GM18519 (cell line): ENCODE results near the gene CDON.

Source experiments
- ATAC-seq: cut with Tn5 transposase; IDR thresholded peaks from one replicate; pipeline ENCODE4 v1.9.1; 2021; ENCODE audit warnings: mild to moderate bottlenecking, moderate library complexity; ENCODE audit not compliant: unreplicated experiment, low FRiP score

CDON gene

DNA sequence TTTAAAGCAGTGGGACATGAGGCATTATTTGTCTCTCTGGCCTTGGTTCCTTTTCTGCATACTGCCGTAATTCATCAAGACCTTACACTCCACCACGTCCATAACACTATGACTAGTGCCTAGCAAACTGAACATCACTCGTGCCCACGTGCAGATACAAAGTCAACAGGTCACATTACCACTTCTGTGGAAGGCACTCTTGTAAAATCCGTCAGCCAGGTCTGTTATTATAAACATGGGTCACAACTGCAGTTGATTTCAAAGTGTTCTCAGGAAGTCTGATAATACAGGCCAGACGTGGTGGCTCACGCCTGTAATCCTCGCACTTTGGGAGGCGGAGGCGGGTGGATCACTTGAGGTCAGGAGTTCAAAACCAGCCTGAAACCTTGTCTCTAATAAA lies 102.7 kb downstream of the CDON start:
- no peak for ATAC-seq

DNA sequence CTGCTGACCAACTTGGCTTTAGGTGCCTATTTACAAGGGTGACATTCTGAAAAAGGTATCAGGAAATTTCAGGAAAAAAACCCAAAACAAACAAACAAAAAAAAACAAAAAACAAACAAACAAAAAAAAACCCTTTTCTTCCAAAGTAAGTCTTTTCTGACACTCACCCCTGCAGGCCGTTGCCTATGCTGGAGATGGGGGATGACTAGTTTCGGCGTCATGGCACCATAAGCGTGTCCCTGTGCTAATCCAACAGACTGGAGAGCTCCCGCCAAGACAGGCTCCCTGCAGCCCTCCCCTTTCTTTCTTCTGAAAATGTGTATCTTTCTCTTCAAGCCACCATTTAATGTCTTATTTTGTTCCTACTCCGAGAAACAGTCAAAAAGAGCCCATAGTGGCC lies 103.2 kb downstream of the CDON start:
- ATAC-seq: no peak

DNA sequence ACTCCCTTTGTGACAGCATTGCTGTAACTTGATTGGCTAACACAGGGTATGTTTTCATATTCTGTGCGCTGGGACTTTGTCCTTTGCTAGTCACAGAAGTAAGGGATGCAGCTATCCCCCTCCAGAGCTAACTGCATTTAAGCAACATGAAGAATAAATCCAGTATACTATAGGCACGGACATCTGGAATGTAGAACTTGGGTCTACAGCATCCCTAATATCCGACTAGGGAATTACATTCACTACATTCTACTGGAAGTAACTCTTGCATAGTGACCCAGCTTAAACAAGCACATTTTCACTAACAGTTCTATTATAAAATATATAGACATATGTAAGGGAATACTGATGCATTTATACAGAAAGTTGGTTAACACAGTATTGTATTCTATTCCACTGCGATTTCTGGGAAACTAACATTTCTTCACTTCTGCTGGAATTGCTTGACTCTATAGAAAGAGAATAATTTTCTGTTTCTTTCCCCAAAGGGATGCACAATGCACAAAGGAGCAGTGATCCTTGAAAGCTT lies 103.7 kb downstream of the CDON start:
- ATAC-seq: no peak

DNA sequence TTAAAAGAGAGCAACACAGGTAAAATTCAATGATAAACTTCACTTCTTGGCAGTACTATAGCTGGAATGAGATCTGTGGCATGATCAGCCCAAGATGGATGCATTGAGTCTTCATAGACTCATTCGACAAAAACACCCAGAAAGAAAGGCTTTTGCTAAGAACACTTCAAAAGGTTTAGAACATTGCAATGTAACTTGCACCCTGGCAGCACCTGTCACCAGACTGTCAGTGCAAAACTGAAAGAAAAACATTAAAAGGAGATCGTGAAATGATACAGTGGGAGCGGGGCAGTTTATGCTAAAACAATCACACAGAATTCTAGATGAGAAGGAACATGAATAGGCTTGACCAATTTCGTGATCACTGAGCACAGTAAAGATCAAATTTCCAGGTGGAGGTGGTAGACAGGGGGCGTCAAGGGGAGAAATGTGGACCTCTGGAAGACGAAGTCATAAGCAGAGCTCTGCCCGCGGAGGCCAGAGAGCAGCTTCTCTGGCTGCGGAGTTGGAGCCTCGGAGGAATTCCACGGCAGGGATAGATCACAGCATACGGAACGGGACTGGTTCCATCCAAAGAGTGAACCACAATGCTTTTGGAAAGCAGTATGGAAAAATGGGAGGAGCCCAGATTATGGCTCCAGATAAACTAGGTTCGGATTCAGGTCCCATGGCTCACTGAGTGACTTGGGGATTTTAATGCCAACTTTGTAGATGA lies 104.9 kb downstream of the CDON start:
- ATAC-seq: no peak

DNA sequence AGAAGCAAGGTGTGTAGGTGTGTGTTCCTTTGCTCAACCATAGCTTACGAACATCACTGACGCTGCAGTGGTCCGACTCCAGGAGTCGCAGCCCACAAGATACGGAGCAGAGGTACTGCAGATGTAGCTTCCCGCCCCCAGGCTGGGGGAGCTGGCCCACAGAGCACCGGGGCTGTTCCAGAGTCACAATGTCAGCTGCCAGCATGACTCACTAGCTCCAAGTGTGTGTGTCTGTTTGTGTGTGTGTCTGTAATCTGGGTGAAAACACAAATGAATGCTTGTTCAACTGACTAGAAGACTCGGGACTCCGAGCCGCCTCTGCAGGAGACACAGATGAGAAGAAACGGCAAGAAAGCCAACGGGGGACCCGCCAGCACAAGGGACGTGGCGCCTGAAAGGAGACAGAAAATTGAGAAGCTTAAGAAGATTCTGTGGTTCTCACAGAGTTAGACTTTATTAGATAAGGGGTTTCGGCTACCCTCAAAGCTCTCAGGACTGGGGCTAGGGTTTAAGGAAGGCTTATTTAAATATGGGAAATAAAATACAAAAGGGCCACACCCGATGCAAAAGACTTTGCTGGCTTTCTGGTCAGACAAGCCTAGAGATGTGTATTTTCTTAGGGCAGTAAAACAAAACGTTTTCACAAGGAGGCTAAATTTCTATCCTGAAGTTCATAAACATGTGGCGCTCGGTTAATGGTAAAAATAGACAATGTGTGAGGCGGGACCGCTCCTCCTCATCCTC lies 106.1 kb downstream of the CDON start:
- no peak for ATAC-seq

DNA sequence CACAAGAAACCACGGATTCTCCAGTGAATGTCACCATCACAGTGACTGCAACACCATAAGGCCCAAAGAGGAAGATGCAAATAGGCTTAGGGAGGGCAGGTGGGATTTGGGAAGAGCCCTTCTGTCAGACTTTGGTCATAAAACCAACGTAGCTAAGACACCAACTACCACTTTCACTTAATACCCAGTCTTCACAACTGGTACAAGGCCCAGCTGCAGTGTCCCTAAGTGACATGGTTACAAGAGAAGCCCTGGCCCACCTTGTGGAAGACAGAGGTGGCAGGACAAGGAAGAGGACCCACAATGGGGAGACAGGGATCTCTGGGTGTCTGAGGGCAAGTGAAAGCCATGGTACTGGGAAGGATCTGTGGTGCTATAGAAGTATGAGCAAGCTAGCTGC lies 106.8 kb downstream of the CDON start:
- ATAC-seq: no peak

DNA sequence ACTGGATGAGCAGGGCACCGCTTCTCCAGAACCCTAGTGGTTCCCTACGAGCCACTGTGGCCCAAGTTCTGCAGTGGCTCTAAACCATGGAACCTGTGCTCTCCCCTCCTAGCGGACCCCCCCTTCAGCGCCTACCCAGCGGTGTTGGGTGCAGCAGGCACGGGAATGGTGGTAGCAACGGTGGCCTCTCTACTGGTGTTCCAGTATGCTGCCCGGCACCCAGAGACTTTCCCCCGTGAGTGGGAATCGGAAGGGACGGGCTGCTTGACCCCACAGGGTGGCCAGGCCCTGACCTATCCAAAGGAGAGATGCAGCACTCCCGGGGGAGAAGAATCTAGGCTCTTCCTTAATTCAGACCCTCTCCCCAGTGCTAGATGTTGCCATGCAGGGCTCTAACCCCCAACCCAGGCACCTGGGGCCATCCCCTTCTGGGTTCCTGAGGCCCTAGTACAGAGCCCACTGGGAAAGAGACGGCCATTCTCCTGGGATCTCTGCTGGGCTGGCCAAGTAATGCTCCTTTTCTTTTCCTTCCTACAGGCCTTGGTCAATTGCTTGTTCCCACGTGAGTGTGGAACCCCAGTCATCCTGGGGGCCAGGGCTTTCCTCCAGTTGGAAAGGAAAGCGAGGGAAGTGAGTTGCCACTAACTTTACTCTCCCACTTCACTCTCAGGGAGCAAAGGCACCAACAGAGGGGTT lies 107.6 kb downstream of the CDON start:
- ATAC-seq: no peak

DNA sequence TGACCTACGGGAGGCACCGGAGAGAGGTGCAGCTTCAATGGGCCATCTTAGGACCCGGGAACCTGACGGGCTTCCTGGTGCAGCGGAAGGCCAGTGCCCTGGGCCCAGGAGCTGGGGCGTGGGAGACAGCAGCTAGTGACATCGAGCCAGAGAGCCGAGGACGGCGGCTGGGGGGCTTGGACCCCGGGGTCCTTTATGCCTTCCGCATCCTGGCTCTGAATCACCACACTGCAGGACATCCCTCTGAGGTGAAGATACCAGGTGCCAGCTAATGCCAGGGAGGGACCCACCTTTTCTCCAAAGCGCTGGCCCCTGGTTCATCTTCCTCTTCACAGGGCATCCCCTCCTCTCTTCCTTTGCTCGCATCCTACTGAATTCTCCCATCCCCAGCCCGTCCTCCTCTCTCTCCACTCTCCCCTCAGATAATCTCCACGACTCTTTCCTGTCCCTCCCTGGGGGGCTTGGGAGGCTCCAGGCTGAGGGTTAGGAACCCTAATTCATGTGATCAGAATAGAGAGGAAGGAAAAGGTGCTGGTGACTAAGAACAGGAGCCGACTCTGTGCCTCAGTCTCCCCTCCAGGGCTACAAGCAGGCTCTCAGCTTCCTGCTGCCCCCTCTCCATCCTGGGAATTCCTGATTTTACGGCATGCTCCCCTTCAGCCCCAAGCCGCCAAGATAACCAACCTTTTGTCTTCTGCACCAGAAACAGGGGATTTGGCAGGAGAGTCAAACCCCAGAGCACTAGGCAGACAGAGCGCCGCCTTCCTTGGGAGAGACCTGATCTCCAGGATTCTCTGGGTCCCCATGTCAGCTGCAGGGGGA lies 108.3 kb downstream of the CDON start:
- ATAC-seq: no peak

DNA sequence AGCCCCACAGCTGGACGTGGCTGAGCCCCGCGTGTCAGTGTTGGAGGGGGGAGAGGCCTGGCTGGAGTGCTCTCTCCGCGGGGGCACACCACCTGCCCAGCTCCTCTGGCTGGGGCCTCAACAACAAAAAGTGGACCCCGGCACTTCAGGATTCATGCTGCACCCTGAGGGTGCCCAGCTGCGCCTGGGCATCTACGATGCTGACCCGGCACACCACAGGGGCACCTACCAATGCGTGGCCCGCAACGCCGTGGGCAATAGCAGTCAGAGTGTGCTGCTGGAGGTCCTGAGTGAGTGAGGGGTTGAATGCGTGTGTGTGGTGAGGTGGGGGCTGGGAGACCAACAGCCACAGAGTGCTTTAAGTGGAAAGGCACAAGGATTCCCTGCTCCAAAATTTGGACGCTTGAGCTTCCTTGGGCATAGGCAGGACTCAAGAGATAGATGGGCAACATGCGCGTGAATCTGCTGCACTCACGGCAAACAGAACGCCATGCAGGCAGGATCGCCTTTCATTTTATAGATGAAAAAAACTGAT lies 109.2 kb downstream of the CDON start:
- ATAC-seq: no peak

DNA sequence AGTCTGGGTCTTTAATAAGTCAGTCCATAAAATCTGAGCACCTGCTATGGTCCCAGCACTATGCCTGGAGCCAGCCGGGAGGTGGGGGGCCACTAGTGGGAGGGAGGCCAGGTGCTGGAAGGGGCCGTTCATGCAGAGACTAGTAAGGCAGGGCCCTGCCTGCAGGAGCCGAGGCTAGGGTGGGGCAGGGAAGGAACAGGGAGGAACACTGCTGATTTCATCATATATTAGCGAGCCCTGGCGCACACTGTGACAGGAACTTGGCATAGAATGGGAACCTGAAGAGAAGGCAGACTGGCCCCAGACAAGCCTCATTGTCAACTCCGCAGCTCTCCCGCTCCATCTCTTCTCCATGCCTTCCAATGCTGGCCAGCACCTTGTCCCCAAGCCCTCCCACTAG lies 109.7 kb downstream of the CDON start:
- no peak for ATAC-seq

DNA sequence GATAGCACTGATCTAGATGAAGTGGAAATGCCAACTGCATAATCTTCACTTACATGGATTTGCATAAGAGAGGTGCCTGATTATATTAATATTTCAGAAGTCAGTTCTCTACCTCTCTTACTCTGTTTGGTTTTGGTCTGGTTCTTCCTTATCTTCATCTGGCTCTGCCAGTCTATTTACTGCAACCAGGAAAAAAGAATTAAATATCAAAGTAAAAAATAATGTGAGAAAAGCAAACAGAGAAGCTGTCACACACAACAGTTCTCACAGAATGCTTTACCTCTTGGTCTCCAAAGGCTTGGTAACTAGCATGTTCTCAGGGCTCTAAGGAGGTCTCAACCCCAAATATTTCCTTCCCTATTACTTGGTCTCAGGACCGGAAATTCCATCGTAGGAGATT lies 110.1 kb downstream of the CDON start:
- ATAC-seq: no peak

DNA sequence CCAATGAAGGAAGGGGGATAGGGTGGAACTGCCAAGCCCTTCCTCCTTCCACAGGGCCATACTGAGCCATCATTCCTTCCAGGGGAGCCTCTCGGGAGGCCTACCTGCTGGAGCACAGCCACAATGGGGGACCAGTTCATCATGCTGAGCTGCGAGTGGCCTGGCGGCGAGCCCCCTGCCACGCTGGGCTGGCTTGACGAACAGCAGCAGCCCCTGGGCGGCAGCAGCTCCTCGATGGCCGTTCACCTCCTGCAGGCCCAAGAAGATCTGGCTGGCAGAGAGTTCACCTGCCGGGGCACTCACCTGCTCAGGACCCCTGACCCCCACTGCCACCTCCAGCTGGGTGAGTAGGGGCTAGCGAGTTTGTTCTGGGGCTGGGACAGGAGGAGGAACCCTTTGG lies 110.9 kb downstream of the CDON start:
- ATAC-seq: no peak

DNA sequence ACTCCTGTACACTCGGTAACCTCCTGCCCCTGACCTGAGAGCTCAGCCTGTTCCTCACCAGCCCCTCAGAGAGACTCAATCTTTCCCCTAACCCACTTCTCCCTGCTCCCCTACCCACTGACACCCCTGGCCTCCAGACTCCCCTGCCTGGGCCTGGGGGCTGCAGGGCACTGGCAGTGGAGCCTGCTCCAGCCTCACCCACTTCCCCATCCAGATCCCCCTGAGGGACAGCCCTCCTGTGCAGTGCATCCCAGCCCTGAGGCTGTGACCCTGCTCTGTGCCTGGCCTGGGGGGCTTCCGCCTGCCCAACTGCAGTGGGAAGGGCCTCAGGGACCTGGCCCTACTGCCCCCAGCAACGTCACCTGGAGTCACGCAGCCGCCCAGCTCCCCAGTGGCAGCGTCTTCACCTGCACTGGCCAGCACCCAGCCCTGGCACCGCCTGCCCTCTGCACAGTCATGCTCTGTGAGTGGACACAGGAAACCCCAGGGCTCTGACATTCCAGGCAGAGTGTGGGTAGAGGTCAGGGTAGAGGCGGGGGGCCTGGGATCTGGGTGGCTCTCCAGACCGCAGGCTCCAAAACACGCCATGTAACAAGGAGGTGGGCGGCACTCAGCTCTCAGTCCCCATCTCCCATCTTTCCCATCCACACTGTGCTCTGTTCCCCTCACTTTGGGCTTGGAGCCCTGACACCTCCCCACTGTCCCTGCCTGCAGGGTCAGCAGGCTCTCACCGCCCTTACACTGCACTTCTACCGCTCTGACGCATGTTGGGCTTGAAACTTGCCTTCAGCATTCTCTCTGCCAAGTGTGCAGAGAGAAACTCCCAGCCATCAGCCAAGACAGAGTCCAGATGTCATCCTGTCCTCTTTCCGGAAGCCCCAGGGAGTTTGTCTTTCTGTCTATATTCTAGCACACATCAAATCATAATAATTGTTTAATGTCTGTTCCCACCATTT lies 111.7 kb downstream of the CDON start:
- no peak for ATAC-seq

DNA sequence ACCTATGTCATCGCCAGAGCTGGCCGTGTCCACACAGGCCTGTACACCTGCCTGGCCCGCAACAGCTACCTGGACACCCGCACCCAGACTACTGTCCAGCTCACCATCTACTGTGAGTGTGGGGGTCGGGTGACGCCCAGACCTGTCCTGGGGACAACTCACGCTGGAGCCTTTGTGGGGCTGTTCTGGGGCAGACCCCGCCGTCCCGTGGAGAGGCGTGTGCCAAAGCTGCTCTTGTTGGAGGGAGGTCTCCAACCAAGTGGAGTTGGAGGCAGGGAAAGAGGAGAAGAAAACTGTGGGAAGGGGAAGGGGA lies 112.5 kb downstream of the CDON start:
- ATAC-seq: no peak

DNA sequence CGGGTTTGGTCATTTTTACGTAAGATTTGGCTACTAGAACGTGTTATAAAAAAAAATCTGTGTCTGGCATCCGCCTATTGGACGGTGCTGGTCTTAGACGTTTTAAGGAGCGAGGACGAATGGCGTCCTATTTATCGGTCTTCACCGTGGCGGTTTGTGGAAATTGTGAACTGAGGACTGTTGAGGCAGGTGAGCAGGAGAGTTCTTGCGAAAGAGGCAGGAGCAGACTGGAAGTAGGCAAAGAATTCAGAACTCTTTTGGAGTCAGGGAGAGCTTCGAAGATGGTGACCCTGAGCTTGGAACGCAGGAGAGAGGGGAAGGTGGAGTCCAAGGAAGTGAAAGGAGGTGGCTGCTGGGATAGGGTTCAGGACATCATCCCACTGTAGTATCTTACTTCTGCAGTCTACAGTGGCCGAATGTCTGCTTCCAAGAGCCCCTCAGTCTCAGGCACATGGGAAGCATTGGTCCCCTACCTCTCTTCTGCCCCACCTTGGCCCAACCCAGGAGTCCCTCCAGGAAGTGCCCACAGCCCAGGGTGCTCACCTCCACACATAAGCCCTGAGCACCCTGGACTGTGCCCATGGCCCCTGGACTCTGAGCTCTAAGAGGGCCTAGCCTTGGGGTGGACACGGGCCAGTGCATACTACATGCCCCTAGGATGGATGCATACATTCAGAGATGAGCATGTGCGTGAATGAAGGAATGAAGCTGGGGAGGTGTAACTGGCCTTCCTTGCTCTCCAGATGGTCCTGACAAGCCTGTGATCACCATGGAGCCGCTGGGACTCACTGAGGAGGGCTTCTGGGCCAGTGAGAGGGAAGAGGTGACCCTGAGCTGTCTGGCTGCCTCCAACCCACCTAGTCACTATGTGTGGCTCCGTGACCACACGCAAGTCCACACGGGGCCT lies 113.1 kb downstream of the CDON start:
- no peak for ATAC-seq

DNA sequence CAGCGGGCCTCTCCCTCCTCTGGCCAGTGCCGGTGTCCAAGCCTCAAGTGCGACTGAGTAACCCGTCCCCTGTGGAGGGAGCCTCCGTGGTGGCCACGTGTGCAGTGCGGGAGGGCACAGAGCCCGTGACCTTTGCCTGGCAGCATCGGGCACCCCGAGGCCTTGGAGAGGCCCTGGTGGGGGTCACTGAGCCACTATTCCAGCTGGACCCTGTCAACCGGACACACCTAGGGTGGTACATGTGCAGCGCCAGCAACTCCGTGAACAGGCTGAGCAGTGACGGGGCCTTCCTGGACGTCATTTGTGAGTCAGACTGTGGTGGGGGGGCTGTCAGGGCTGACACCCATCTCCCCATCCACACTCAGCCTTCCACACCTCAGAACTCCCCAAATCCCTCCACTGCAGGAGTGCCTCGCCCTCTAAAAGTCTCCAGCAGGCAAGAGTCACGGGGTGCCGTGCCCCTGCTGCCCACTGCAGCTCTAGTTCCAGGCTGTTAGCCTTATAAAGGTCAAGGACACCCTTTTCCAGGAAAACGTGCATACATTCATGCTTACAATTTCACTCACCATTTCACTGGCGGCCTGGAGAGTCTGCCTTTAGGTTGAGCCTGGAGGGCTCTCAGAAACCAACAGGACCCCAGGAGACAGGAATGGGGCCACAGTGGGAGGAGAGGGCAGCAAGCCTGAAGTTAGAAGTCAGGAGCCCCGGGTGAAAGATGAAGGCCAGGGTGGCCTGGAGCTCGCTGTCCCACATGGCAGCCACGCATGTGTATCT lies 114.2 kb downstream of the CDON start:
- ATAC-seq: no peak

DNA sequence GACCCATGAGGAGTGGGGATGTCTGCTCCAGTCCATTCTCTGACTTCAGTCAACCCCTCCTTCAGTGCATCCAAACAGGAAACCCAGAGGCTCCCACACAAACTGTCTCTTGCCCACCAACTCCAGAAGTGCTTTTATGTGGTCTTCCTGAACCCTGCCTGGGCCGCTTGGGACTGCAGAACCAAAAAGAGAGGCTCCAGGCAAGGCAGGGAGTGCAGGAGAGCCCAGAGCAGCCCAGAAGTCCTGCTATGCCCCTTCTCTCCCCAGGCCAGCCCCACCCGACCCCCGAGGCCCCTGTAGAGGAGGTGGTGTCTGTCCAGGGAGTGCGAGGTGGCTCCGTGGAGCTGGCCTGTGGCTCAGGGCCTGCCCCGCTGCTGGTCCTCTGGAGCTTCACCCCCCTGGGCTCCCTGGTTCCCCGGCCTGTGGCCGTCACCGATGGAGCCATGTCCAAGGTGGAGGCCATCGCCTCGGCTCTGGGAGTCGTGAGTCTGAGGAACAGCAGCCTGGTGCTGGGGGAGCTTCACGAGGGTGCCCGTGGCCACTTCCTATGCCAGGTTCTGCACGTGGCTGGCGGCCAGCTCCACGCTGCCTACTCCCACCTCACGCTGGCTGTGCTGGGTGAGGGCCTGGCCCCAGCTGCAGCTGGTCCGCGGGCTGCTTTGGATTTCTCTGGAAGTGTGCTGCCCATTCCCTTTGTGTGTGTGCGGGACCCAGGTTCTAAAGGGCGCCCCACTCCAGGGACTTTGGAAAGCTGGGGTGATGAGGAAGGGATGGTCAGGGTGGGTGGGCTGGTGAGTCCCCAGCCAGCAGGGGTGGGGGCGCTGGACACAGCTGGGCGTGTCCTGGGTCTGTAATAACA lies 115.0 kb downstream of the CDON start:
- ATAC-seq: no peak
